ENCODE results near the gene GTF2F1.

The GTF2F1 gene

GRCh38 chr19:6394831-6395230 lies 1.9 kb upstream of the GTF2F1 start:
- Histone ChIP-seq H3K4me2 (ENCODE audit: low read length) (no peak overlapping the region), H3K4me1 (ENCODE audit: low read length) (peaks cover 13% of the 10 kb centered on the region), H3K27ac (ENCODE audit: low read length) (no peak overlapping the region), H3K9ac (ENCODE audit: low read length) (no peak overlapping the region), H3K4me3 (ENCODE audit: low read length) (no peak overlapping the region), H3K27me3 (ENCODE audit: low read depth, low read length) (no peaks in the 10 kb centered on the region), H2AFZ (ENCODE audit: low read depth, low read length) (no peak overlapping the region), H3K36me3 (replicated peaks; ENCODE audit: low read depth, low read length) (peaks cover 9% of the 10 kb centered on the region), H3K79me2 (ENCODE audit: low read length) (peaks cover 20% of the 10 kb centered on the region), H4K20me1 (ENCODE audit: insufficient read depth, low read length) (no peaks in the 10 kb centered on the region), H3K9me3 (ENCODE audit: insufficient read depth, low read length) (no peaks in the 10 kb centered on the region)
- TF ChIP-seq, protein P1, sequence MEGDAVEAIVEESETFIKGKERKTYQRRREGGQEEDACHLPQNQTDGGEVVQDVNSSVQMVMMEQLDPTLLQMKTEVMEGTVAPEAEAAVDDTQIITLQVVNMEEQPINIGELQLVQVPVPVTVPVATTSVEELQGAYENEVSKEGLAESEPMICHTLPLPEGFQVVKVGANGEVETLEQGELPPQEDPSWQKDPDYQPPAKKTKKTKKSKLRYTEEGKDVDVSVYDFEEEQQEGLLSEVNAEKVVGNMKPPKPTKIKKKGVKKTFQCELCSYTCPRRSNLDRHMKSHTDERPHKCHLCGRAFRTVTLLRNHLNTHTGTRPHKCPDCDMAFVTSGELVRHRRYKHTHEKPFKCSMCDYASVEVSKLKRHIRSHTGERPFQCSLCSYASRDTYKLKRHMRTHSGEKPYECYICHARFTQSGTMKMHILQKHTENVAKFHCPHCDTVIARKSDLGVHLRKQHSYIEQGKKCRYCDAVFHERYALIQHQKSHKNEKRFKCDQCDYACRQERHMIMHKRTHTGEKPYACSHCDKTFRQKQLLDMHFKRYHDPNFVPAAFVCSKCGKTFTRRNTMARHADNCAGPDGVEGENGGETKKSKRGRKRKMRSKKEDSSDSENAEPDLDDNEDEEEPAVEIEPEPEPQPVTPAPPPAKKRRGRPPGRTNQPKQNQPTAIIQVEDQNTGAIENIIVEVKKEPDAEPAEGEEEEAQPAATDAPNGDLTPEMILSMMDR (IDR thresholded peaks at IDR 0.05; ENCODE audit: low read depth, low read length), result no peak
- TF ChIP-seq EZH2phosphoT487 (IDR thresholded peaks at IDR 0.05; ENCODE audit: low read depth), result no peak

DNA sequence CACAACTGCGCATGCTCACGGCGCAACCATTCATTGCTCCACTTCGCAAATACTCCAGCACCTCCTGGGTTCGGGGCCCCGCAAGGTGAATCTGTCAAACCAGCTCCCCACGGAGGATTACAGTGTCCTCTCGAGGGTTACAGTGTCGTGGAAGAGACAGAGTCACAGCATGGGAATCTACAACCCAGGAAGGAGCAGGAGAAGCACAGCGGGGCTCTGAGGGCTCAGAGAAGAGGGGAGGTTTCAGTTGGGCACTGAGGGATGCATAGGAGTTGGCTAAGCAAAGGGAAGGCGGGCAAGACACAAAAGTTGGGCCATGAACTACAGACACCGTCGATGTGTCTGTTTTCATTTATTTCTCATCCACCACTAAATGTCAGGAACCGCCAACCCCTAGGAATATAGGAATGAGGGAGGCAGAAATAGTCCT lies 1.0 kb upstream of the GTF2F1 start:
- Histone ChIP-seq H3K27me3 (ENCODE audit: low read depth, low read length) (no peaks in the 10 kb centered on the region), H3K4me2 (ENCODE audit: low read length) (peak overlapping the region; percentile 95), H4K20me1 (ENCODE audit: insufficient read depth, low read length) (no peaks in the 10 kb centered on the region), H2AFZ (ENCODE audit: low read depth, low read length) (peak overlapping the region; percentile 94), H3K4me3 (ENCODE audit: low read length) (peak overlapping the region; percentile 89), H3K4me1 (ENCODE audit: low read length) (peaks cover 13% of the 10 kb centered on the region), H3K36me3 (replicated peaks; ENCODE audit: low read depth, low read length) (peaks cover 15% of the 10 kb centered on the region), H3K9me3 (ENCODE audit: insufficient read depth, low read length) (no peaks in the 10 kb centered on the region), H3K79me2 (ENCODE audit: low read length) (peaks cover 20% of the 10 kb centered on the region), H3K27ac (ENCODE audit: low read length) (peak overlapping the region; percentile 78), H3K9ac (ENCODE audit: low read length) (peak overlapping the region; percentile 93)
- TF ChIP-seq EZH2phosphoT487 (IDR thresholded peaks at IDR 0.05; ENCODE audit: low read depth), result no peak
- TF ChIP-seq, protein P1 (IDR thresholded peaks at IDR 0.05; ENCODE audit: low read depth, low read length), result no peak

- H3K27ac ChIP-seq (ENCODE audit: low read length), result peak overlapping the region; percentile 78
- peak overlapping the region; percentile 89 for H3K4me3 ChIP-seq (ENCODE audit: low read length)
- peaks cover 24% of the 10 kb centered on the region for H3K36me3 ChIP-seq (replicated peaks; ENCODE audit: low read depth, low read length)
- peak overlapping the region; percentile 95 for H2AFZ ChIP-seq (ENCODE audit: low read depth, low read length)
- TF ChIP-seq EZH2phosphoT487 (IDR thresholded peaks at IDR 0.05; ENCODE audit: low read depth), result no peak
- TF ChIP-seq, protein P1 (IDR thresholded peaks at IDR 0.05; ENCODE audit: low read depth, low read length), result no peak
- H4K20me1 ChIP-seq (ENCODE audit: insufficient read depth, low read length), result no peaks in the 10 kb centered on the region
- no peaks in the 10 kb centered on the region for H3K9me3 ChIP-seq (ENCODE audit: insufficient read depth, low read length)
- peaks cover 13% of the 10 kb centered on the region for H3K4me1 ChIP-seq (ENCODE audit: low read length)
- H3K9ac ChIP-seq (ENCODE audit: low read length), result peak overlapping the region; percentile 93
- H3K79me2 ChIP-seq (ENCODE audit: low read length), result peaks cover 20% of the 10 kb centered on the region
- H3K27me3 ChIP-seq (ENCODE audit: low read depth, low read length), result no peaks in the 10 kb centered on the region
- peak overlapping the region; percentile 95 for H3K4me2 ChIP-seq (ENCODE audit: low read length)
These were observed 517 bp downstream of the GTF2F1 start for GRCh38 chr19:6392221-6393073.

DNA sequence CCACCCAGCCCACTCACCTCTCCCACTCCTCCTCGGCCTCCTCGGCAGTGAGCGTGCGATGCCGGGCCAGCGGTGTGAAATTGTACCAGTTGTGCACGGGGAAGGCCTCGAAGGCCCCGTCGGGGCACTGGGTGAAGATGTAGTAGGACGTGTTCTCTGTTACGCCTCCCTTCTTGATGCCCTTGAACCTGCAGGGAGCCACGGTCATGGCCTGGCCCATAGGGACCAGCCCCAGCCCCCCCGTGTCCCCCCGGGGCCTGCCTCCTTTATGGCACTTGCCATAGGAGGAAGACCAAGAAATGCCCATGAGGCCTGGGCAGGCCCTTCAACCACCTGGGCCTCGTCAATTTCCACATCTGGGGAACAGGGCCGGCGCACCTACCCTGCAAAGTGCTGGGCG lies 5.6 kb downstream of the GTF2F1 start:
- Histone ChIP-seq H3K79me2 (ENCODE audit: low read length) (peaks cover 14% of the 10 kb centered on the region), H3K9ac (ENCODE audit: low read length) (no peak overlapping the region), H3K4me1 (ENCODE audit: low read length) (peaks cover 8% of the 10 kb centered on the region), H3K4me2 (ENCODE audit: low read length) (no peak overlapping the region), H4K20me1 (ENCODE audit: insufficient read depth, low read length) (no peaks in the 10 kb centered on the region), H3K4me3 (ENCODE audit: low read length) (no peak overlapping the region), H2AFZ (ENCODE audit: low read depth, low read length) (no peak overlapping the region), H3K36me3 (replicated peaks; ENCODE audit: low read depth, low read length) (peaks cover 48% of the 10 kb centered on the region), H3K27me3 (ENCODE audit: low read depth, low read length) (no peaks in the 10 kb centered on the region), H3K9me3 (ENCODE audit: insufficient read depth, low read length) (no peaks in the 10 kb centered on the region), H3K27ac (ENCODE audit: low read length) (no peak overlapping the region)
- TF ChIP-seq EZH2phosphoT487 (IDR thresholded peaks at IDR 0.05; ENCODE audit: low read depth), result no peak
- TF ChIP-seq, protein P1 (IDR thresholded peaks at IDR 0.05; ENCODE audit: low read depth, low read length), result no peak
